HG03457 (cell line): ENCODE results near the gene WDR18.

Source experiments
- ATAC-seq: cut with Tn5 transposase; IDR thresholded peaks from one replicate; pipeline ENCODE4 v1.9.1; 2021; ENCODE audit warnings: moderate number of reproducible peaks; ENCODE audit not compliant: unreplicated experiment

WDR18 gene

GRCh38 chr19:984165-984967, at the start of gene WDR18:
Gene WDR18, plus strand, starts transcription at chr19:984345. Its CDS starts 9 bp downstream, at chr19:984354.
- peak; percentile 47 for ATAC-seq

- no peak for ATAC-seq
Observed at GRCh38 chr19:934865-935479, 49.2 kb upstream of the WDR18 start.

GRCh38 chr19:936175-936546, 48.0 kb upstream of the WDR18 start:
- no peak for ATAC-seq

GRCh38 chr19:937259-937694, 46.9 kb upstream of the WDR18 start:
- no peak for ATAC-seq

GRCh38 chr19:938233-938923, 45.8 kb upstream of the WDR18 start:
- no peak for ATAC-seq

GRCh38 chr19:939439-939838, 44.7 kb upstream of the WDR18 start:
- no peak for ATAC-seq

- ATAC-seq, result no peak
Observed at GRCh38 chr19:939922-940321, 44.2 kb upstream of the WDR18 start.

GRCh38 chr19:940591-941291, 43.4 kb upstream of the WDR18 start:
- no peak for ATAC-seq

- no peak for ATAC-seq
Observed at GRCh38 chr19:941292-942132, 42.6 kb upstream of the WDR18 start.

- no peak for ATAC-seq
Observed at GRCh38 chr19:942133-942645, 42.0 kb upstream of the WDR18 start.

- ATAC-seq, result no peak
Observed at GRCh38 chr19:943551-944170, 40.5 kb upstream of the WDR18 start.

GRCh38 chr19:944171-944567, 40.0 kb upstream of the WDR18 start:
- no peak for ATAC-seq

GRCh38 chr19:944663-945241, 39.4 kb upstream of the WDR18 start:
- no peak for ATAC-seq

- ATAC-seq, result no peak
Observed at GRCh38 chr19:945401-946252, 38.5 kb upstream of the WDR18 start.

- ATAC-seq, result peak; percentile 11
Observed at GRCh38 chr19:947090-947706, 36.9 kb upstream of the WDR18 start.

GRCh38 chr19:947707-948539, 36.2 kb upstream of the WDR18 start:
- peak; percentile 56 for ATAC-seq

GRCh38 chr19:948842-949496, 35.2 kb upstream of the WDR18 start:
- ATAC-seq, result no peak
